K562 (cell line): ENCODE data around the gene ADAP2. TPM values are rescaled to one million over a fixed set of nuclear protein-coding genes. Genes with fewer than 3 reads are reported as not detected.
A peak's percentile ranks its signal among the peaks of the same experiment; 100 is the strongest.
"Not testable (repeated sequence)": the region's sequence is repeated elsewhere in the genome, so short reads cannot be mapped to it uniquely, and the experiment has no call there.

Experiments used
- ATAC-seq: fragments of 200-7000 bp; cut with Tn5 transposase; 3 replicates; pipeline ENCODE4 v1.9.1; 2020; ENCODE audit warnings: moderate library complexity
- BruUV-seq: library from RNA; stranded (reverse); fragments of 400-500 nt; replicated peaks from 2 replicates; lab custom pipeline; 2021; lab: Mats Ljungman, UMichigan
- CTCF ChIA-PET: fragments of 300-600 bp; formaldehyde crosslinking; extraction: SDS; loops from one replicate; lab custom pipeline; 2021; ENCODE audit warnings: low intra/inter-chr PET ratio; lab: Yijun Ruan, JAX
- POLR2A ChIA-PET: fragments of 300-600, 350-650 bp; sonication (Branson Sonifier 250); formaldehyde crosslinking; extraction: SDS; loops from one replicate; lab custom pipeline; 2021; ENCODE audit warnings: antibody characterized with exemption, inconsistent platforms; lab: Yijun Ruan, JAX
- DNase-seq, 4 experiments: peaks; one replicate each; pipeline versions ENCODE4 v3.0.0 to v3.0.0-alpha.2; 2011 to 2018; ENCODE audit warnings: low spot score in 3 of 4, mixed read lengths in 3 of 4; ENCODE audit errors: extremely low read depth in 1 of 4
- FAIRE-seq: peaks from 2 replicates; lab custom pipeline; 2011; peaks lifted over from hg19 to GRCh38; lab: Jason Lieb, UNC
- H2AFZ ChIP-seq: 2 replicates; pipeline ENCODE4 v1.6.0; 2011; ENCODE audit warnings: low read depth, low read length, control low read depth, inconsistent platforms
- H3K27ac ChIP-seq: fragments of 200-600 bp; 3 replicates; pipeline ENCODE4 v1.8.0; 2011; ENCODE audit warnings: low read depth, mild to moderate bottlenecking, control low read depth, inconsistent platforms, low read length, moderate library complexity, mixed read lengths; ENCODE audit errors: extremely low read depth
- H3K27me3 ChIP-seq, 2 experiments: fragments of 300-600 bp in 1 of 2; 2 replicates in 1 of 2; 3 replicates in 1 of 2; pipeline versions ENCODE4 v1.6.0 to v1.8.0; 2011; ENCODE audit warnings: inconsistent platforms in 2 of 2, low read length in 2 of 2, mild to moderate bottlenecking in 1 of 2, mixed read lengths in 1 of 2, moderate library complexity in 1 of 2; ENCODE audit not compliant: control insufficient read depth in 2 of 2, insufficient read depth in 2 of 2
- H3K36me3 ChIP-seq: fragments of 300-600 bp; 3 replicates; pipeline ENCODE4 v1.8.0; 2011; ENCODE audit warnings: mild to moderate bottlenecking, low read length, inconsistent platforms; ENCODE audit not compliant: control insufficient read depth, insufficient read depth
- H3K4me1 ChIP-seq, 2 experiments: fragments of 200-600 bp in 1 of 2; replicated peaks in 1 of 2; 2 replicates in 1 of 2; 3 replicates in 1 of 2; pipeline versions ENCODE4 v1.5.1 to v1.8.0; 2011; ENCODE audit warnings: inconsistent platforms in 2 of 2, low read length in 2 of 2, mild to moderate bottlenecking in 1 of 2, mixed read lengths in 1 of 2, moderate library complexity in 1 of 2; ENCODE audit not compliant: control insufficient read depth in 2 of 2, insufficient read depth in 2 of 2
- H3K4me2 ChIP-seq: 2 replicates; pipeline ENCODE4 v1.6.1; 2011; ENCODE audit warnings: low read length, control low read depth, inconsistent platforms, mixed read lengths; ENCODE audit not compliant: insufficient read depth
- H3K4me3 ChIP-seq: fragments of 200-600 bp; sonication (generic), shearing (Covaris generic); 2 replicates; pipeline ENCODE4 v1.5.1; 2016; ENCODE audit warnings: control low read depth, inconsistent platforms
- H3K79me2 ChIP-seq: fragments of 200-600 bp; 3 replicates; pipeline ENCODE4 v1.8.0; 2011; ENCODE audit warnings: low read length, inconsistent platforms; ENCODE audit not compliant: control insufficient read depth, insufficient read depth
- H3K9ac ChIP-seq, 2 experiments: 2 replicates each; pipeline versions ENCODE4 v1.6.0 to v1.6.1; 2011; ENCODE audit warnings: low read depth in 2 of 2, low read length in 2 of 2, control low read depth in 1 of 2, inconsistent platforms in 1 of 2, mild to moderate bottlenecking in 1 of 2, mixed read lengths in 1 of 2; ENCODE audit not compliant: insufficient read depth in 1 of 2
- H3K9me1 ChIP-seq: one replicate; pipeline ENCODE4 v1.6.0; 2011; ENCODE audit warnings: inconsistent platforms, mild to moderate bottlenecking, low read length, moderate library complexity; ENCODE audit not compliant: control insufficient read depth, insufficient read depth
- H3K9me3 ChIP-seq: replicated peaks from 2 replicates; pipeline ENCODE4 v1.5.1; 2011; ENCODE audit warnings: low read depth, low read length, inconsistent platforms; ENCODE audit not compliant: control insufficient read depth, insufficient read depth
- H4K20me1 ChIP-seq: replicated peaks from 2 replicates; pipeline ENCODE4 v1.6.1; 2011; ENCODE audit warnings: low read length, inconsistent platforms, mixed read lengths; ENCODE audit not compliant: control insufficient read depth, insufficient read depth
- CTCF ChIP-seq, 3 experiments: IDR thresholded peaks in 2 of 3; conservative IDR thresholded peaks in 1 of 3; 2 replicates each; pipeline ENCODE4 v1.5.1; 2011 to 2012; ENCODE audit warnings: low read length in 3 of 3, mild to moderate bottlenecking in 3 of 3, control low read depth in 2 of 3, improper control_type of control experiment in 1 of 3, inconsistent platforms in 1 of 3, low read depth in 1 of 3, mixed read lengths in 1 of 3, moderate library complexity in 1 of 3; ENCODE audit not compliant: insufficient read depth in 2 of 3
- ELF1 ChIP-seq: fragments of 200-800 bp; sonication (Bioruptor generic); IDR thresholded peaks from 2 replicates; pipeline ENCODE4 v1.6.1; 2016; ENCODE audit warnings: missing genetic modification characterization, missing compliant biosample characterization
- GABPA ChIP-seq: fragments of 200-800 bp; sonication (Bioruptor generic); conservative IDR thresholded peaks from 2 replicates; pipeline ENCODE4 v1.6.1; 2016; ENCODE audit warnings: low read depth, missing genetic modification characterization, missing compliant biosample characterization
- KDM1A ChIP-seq, 2 experiments: fragments of 450-650 bp; IDR thresholded peaks; 2 replicates each; pipeline ENCODE4 v1.6.1; 2016; ENCODE audit warnings: mild to moderate bottlenecking in 2 of 2
- RAD21 ChIP-seq, 2 experiments: fragments of 250-450 bp in 1 of 2; fragments of 450-650 bp in 1 of 2; sonication (Bioruptor Pico) in 1 of 2; formaldehyde crosslinking in 1 of 2; IDR thresholded peaks in 1 of 2; conservative IDR thresholded peaks in 1 of 2; 2 replicates each; pipeline versions ENCODE4 v1.4.0 to v1.8.0; 2020 to 2022; ENCODE audit warnings: mild to moderate bottlenecking in 2 of 2, moderate library complexity in 1 of 2
- TAF9B ChIP-seq: fragments of 450-650 bp; IDR thresholded peaks from 2 replicates; pipeline ENCODE4 v1.6.1; 2018; ENCODE audit warnings: mild to moderate bottlenecking; ENCODE audit not compliant: partially characterized antibody
- TBP ChIP-seq: optimal IDR thresholded peaks from 2 replicates; pipeline ENCODE3; 2011; ENCODE audit warnings: low read depth, low read length, improper control_type of control experiment
- ZNF431 ChIP-seq: sonication (generic); formaldehyde crosslinking; IDR thresholded peaks from 2 replicates; pipeline ENCODE4 v1.8.0; 2022; ENCODE audit warnings: mild to moderate bottlenecking, missing genetic modification reagents
- WGBS: fragments of 100-300 bp; shearing (Covaris generic); methylation state at CpG from one replicate; pipeline ENCODE4 v1.1.6; 2016; ENCODE audit warnings: low coverage, mixed read lengths; ENCODE audit not compliant: insufficient coverage; ENCODE audit errors: missing lambda C conversion rate; 5-methylcytosine and 5-hydroxymethylcytosine counted together
- in situ Hi-C: fragments of 300-500 bp; cut with MboI; formaldehyde crosslinking; loops from 4 replicates; pipeline ENCODE4 v1.15.0; 2018; ENCODE audit warnings: inconsistent platforms, mixed read lengths
- intact Hi-C: fragments of 100-400 bp; cut with micrococcal nuclease; formaldehyde crosslinking; loops from 2 replicates; pipeline ENCODE4 v1.14.2; 2022
- polyA plus RNA-seq, 8 experiments: library from polyadenylated mRNA; depleted of rRNA in 4 of 8; stranded (reverse) in 5 of 8; unstranded in 3 of 8; fragments of >200 nt; fragmentation: Nextera tagmentation in 2 of 8; fragmentation: Illumina TruSeq in 1 of 8; extraction: Ambion mirVana in 2 of 8; extraction: Trizol in 1 of 8; gene quantifications; 2 replicates each; pipeline versions ENCODE4 v1.2.1 to v1.2.3, GENCODE V29; 2011 to 2014; ENCODE audit warnings: inconsistent platforms in 1 of 8, missing spikeins in 1 of 8
- total RNA-seq, 7 experiments: library from RNA; depleted of rRNA in 6 of 7; stranded (reverse); fragments of >200 nt in 6 of 7; fragmentation: Illumina TruSeq in 2 of 7; extraction: Trizol in 2 of 7; gene quantifications; 2 replicates each; pipeline versions ENCODE4 v1.2.1 to v1.2.3, GENCODE V29; 2011 to 2021; ENCODE audit warnings: low replicate concordance in 1 of 7

Gene ADAP2
- total and polyA plus RNA-seq, 9 of the 15 experiments (the other 6 are each of a cell fraction or from before 2014, with no cell fraction given): 0.06 to 0.73 (median 0.23) TPM; not detected in 5

DNA sequence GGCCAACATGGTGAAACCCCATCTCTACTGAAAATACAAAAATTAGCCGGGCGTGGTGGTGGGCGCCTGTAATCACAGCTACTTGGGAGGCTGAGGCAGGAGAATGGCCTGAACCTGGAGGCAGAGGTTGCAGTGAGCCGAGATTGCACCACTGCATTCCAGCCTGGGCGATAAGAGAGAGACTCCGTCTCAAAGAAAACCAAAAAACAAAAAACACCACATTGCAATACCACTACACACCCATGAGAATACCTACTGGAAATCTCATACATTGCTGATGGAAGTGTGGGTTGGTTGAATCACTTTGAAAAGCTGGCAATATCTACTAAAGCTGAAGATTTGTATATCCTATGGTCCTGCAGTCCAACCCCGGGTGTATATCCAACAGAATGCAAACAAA lies 11.6 kb upstream of the ADAP2 start:
- WGBS: 19% methylated on average over 7 of the region's 7 CpGs
- in situ Hi-C loops: loop anchor here (10.0 kb wide), 1 partner anchor 465 kb away; no protein-coding TSS in a partner anchor
- H3K36me3 ChIP-seq, intact Hi-C loops, ATAC-seq, DNase-seq, H3K4me2 ChIP-seq, H4K20me1 ChIP-seq, H3K9ac ChIP-seq, H3K27me3 ChIP-seq, H3K27ac ChIP-seq, CTCF ChIA-PET, H3K9me1 ChIP-seq, BruUV-seq, H3K4me3 ChIP-seq, FAIRE-seq, POLR2A ChIA-PET, H3K4me1 ChIP-seq, H2AFZ ChIP-seq, H3K9me3 ChIP-seq: not testable (repeated sequence)
- 0 out of 4 replicates have a peak, but pooled peaks of 1 of the 2 experiments have one; percentile 24 for TF ChIP-seq KDM1A (IDR thresholded peaks at IDR 0.05)
- peaks cover 14% of the 10 kb centered on the region for H3K79me2 ChIP-seq

DNA sequence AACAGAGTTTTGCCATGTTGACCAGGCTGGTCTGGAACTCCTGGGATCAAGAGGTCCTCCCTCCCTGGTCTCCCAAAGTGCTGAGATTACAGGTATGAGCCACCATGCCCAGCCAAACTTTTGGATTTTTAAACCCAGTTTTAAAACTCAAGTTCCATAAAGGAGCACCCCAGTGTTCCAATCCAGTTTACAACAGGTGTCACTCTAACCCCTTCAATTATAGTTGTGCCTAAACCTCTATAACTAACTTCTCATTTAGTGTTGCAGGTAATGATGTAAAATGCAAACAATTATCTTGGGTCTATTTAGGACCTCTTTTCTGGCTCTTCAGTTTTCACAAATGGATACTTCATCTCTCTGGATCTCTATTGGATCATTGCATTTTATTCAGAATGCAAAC lies 7.8 kb upstream of the ADAP2 start:
- Histone ChIP-seq H3K9me1 (no peaks in the 10 kb centered on the region), H2AFZ (no peak overlapping the region), H3K4me3 (no peak overlapping the region), H3K9me3 (no peaks in the 10 kb centered on the region), H4K20me1 (no peaks in the 10 kb centered on the region), H3K4me2 (no peak overlapping the region), H3K27me3 (peaks cover 0 to 2% of the 10 kb centered on the region in 2 experiments; a peak in 2 of 5 replicates), H3K9ac (no peak overlapping the region), H3K4me1 (no peaks in the 10 kb centered on the region), H3K79me2 (no peaks in the 10 kb centered on the region), H3K36me3 (no peaks in the 10 kb centered on the region), H3K27ac (no peak overlapping the region)
- no peak for ATAC-seq
- in situ Hi-C loops: loop anchor here (10.0 kb wide), 1 partner anchor 461 kb away; no protein-coding TSS in a partner anchor
- CTCF ChIA-PET: no interaction called here
- intact Hi-C loops: no loop called here
- no peak for FAIRE-seq
- TF ChIP-seq GABPA (no peak), ELF1 (no peak), CTCF (IDR thresholded peaks at IDR 0.05 in 2 of 3, conservative IDR thresholded peaks at IDR 0.05 in 1 of 3; ENCODE audit: insufficient read depth in 2 of 3, low read depth in 1 of 3, low read length in 3 of 3) (peak in 1 of 3 experiments; percentile 13; a peak in 1 of 6 replicates), TAF9B (no peak), RAD21 (CRISPR knock-in tag; conservative IDR thresholded peaks at IDR 0.05 in 1 of 2, IDR thresholded peaks at IDR 0.05 in 1 of 2) (peak in 1 of 2 experiments; percentile 32; a peak in 2 of 4 replicates), ZNF431 (CRISPR knock-in tag) (no peak), TBP (no peak)
- no TSS peak for BruUV-seq
- POLR2A ChIA-PET: no interaction called here
- no peak for DNase-seq
